GM11168 (cell line): ENCODE measurements around the gene PAX9.

ENCODE experiments used
- in situ Hi-C: fragments of 300-500 bp; cut with MboI; formaldehyde crosslinking; loops from one replicate; pipeline ENCODE4 v1.12.0; 2022; ENCODE audit warnings: low sequenced_read_pairs; ENCODE audit not compliant: unreplicated experiment

Gene PAX9

GRCh38 chr14:36721877-36722276 is 60.2 kb downstream of the PAX9 start:
- in situ Hi-C loops = no loop called here

GRCh38 chr14:36723530-36723929 is 61.9 kb downstream of the PAX9 start:
- in situ Hi-C loops = no loop called here

- in situ Hi-C loops = no loop called here
Observed at GRCh38 chr14:36724162-36724561, 62.5 kb downstream of the PAX9 start.

- in situ Hi-C loops = no loop called here
Observed at GRCh38 chr14:36726128-36726527, 64.5 kb downstream of the PAX9 start.
